ENCODE measurements around the gene CALCA. TPM values are rescaled to one million over a fixed set of nuclear protein-coding genes. Genes with fewer than 3 reads are reported as not detected.

CALCA gene
- total RNA-seq, 2 experiments from 2014 or later, result not detected

DNA sequence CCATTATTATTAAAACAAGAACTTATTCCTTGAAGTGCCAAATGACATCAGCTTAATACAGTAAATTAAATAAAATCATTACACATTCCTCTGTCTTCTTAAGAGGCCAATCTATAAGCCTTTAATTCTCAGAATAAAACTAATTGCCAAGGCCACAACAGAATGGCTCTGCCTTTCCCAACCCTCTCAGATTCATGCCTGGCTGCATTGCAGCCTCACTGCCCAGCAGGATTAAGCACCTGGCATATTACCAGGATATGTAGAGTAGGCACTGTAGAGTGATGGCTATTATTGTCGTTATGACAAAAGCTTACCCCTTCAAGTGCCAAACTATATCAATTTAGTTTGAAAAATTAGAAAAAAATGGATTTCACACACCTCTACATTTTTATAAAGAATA is 9.4 kb upstream of the CALCA start:
- intact Hi-C loops (cut with DNase I, micrococcal nuclease), result no loop called here
- peaks cover 45% of the 10 kb centered on the region for H3K27me3 Mint-ChIP-seq
- no peaks in the 10 kb centered on the region for H3K36me3 Mint-ChIP-seq (ENCODE audit: low read depth)
- H3K27ac Mint-ChIP-seq, result no peak overlapping the region
- ATAC-seq (ENCODE audit: poor library complexity) (no peak), DNase-seq (no peak)
- ChIA-PET POLR2A (no interaction called here), CTCF (interaction anchor here (1.6 kb wide), 1 partner anchor 25 kb away, joined by 5 read pairs; no protein-coding TSS in a partner anchor)
- Histone ChIP-seq H3K4me3 (ENCODE audit: low read length) (no peak overlapping the region), H3K4me1 (ENCODE audit: insufficient read depth, low read length) (no peaks in the 10 kb centered on the region), H3K27ac (ENCODE audit: low read depth in 1 of 2, low read length in 2 of 2) (no peak overlapping the region), H3K27me3 (ENCODE audit: control insufficient read depth in 1 of 2, insufficient read depth in 2 of 2, low read length in 2 of 2) (no peaks in the 10 kb centered on the region), H3K9me3 (ENCODE audit: control insufficient read depth in 1 of 2, insufficient read depth in 1 of 2, low read length in 2 of 2) (no peaks in the 10 kb centered on the region), H3K36me3 (ENCODE audit: insufficient read depth, low read length) (no peaks in the 10 kb centered on the region)
- H3K4me3 Mint-ChIP-seq, result no peak overlapping the region
- no peak for TF ChIP-seq CTCF (IDR thresholded peaks at IDR 0.05)
- H3K9me3 Mint-ChIP-seq, result no peaks in the 10 kb centered on the region
- no peaks in the 10 kb centered on the region for H3K4me1 Mint-ChIP-seq (ENCODE audit: low read depth)

DNA sequence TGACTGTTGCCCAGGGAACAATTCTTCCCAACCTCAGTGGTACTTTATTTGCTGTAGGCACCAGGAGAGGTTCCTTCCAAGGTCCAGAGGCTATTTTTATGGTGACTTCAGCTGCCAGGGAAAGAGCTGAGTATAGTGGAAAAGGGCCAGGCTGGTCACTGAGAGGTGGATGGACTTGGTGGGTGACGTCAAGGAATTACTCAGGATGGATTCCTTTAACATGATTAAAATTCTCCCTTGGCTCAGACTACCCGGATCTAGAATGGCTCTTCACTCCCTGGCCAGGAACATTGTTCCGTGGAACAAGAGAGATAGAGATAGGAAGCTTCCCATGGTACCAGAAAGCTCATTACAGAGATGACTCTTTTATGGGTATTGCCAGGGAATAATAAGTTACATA is 8.7 kb upstream of the CALCA start:
- ChIA-PET CTCF (interaction anchor here (1.6 kb wide), 1 partner anchor 25 kb away, joined by 5 read pairs; no protein-coding TSS in a partner anchor), POLR2A (no interaction called here)
- no peaks in the 10 kb centered on the region for H3K9me3 Mint-ChIP-seq
- Histone ChIP-seq H3K4me3 (ENCODE audit: low read length) (no peak overlapping the region), H3K9me3 (ENCODE audit: control insufficient read depth in 1 of 2, insufficient read depth in 1 of 2, low read length in 2 of 2) (no peaks in the 10 kb centered on the region), H3K27me3 (ENCODE audit: control insufficient read depth in 1 of 2, insufficient read depth in 2 of 2, low read length in 2 of 2) (peaks cover 2 to 3% of the 10 kb centered on the region in 2 experiments), H3K4me1 (ENCODE audit: insufficient read depth, low read length) (no peaks in the 10 kb centered on the region), H3K36me3 (ENCODE audit: insufficient read depth, low read length) (no peaks in the 10 kb centered on the region), H3K27ac (ENCODE audit: low read depth in 1 of 2, low read length in 2 of 2) (no peak overlapping the region)
- no peak overlapping the region for H3K27ac Mint-ChIP-seq
- TF ChIP-seq CTCF (IDR thresholded peaks at IDR 0.05), result no peak
- no peak overlapping the region for H3K4me3 Mint-ChIP-seq
- DNase-seq (no peak), ATAC-seq (ENCODE audit: poor library complexity) (no peak)
- no peaks in the 10 kb centered on the region for H3K4me1 Mint-ChIP-seq (ENCODE audit: low read depth)
- H3K27me3 Mint-ChIP-seq, result peaks cover 52% of the 10 kb centered on the region
- intact Hi-C loops (cut with DNase I, micrococcal nuclease), result no loop called here
- no peaks in the 10 kb centered on the region for H3K36me3 Mint-ChIP-seq (ENCODE audit: low read depth)

DNA sequence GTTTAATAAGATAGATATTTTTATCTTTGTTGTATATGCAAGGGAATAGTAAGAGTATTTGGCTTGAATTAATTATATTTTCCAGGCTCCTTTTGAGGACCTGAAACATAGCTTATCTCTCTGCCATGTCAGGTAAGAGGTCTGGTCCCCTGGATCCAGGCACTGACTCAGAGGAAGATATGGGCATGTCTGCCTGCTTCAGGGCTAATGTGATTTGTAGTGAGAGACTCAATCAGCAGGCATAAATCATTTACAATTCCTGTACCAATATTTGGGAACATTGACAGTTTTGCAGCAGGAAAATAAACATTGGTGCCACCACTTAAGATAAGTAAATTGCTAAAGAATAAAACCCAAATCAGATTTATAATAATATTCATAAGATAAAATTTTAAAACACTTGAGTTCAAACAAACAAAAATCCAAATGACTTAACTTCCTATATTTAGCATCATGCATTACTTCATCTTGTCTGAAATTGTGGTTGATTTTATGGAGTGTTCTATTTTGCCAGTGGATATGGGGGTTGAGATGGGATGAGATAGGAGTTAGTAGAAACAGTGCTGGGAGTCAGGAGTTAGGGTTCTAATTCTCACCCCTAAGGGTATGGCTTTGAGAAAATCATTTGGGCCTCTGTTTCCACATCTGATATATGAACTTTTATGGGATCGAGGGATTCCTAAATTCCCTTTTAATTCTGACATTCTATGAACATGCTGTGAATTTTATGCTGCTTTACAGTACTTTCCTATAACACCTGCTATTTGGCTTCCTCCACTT is 5.1 kb upstream of the CALCA start:
- POLR2A ChIA-PET, result no interaction called here
- no peak overlapping the region for H3K4me3 ChIP-seq (ENCODE audit: low read length)
- DNase-seq (no peak), ATAC-seq (ENCODE audit: poor library complexity) (no peak)
- intact Hi-C loops (cut with DNase I, micrococcal nuclease), result no loop called here
- no peak overlapping the region for H3K4me3 Mint-ChIP-seq
- H3K27me3 Mint-ChIP-seq, result peaks cover 72% of the 10 kb centered on the region
- no peak overlapping the region for H3K27ac Mint-ChIP-seq
- CTCF ChIA-PET, result no interaction called here
- no peak overlapping the region for H3K27ac ChIP-seq (ENCODE audit: low read depth in 1 of 2, low read length in 2 of 2)
- TF ChIP-seq CTCF (IDR thresholded peaks at IDR 0.05), result no peak
- H3K4me1 Mint-ChIP-seq (ENCODE audit: low read depth), result peaks cover 31% of the 10 kb centered on the region
- peaks cover 37 to 38% of the 10 kb centered on the region in 2 experiments for H3K27me3 ChIP-seq (ENCODE audit: control insufficient read depth in 1 of 2, insufficient read depth in 2 of 2, low read length in 2 of 2)
- H3K36me3 ChIP-seq (ENCODE audit: insufficient read depth, low read length), result no peaks in the 10 kb centered on the region
- peaks cover 27% of the 10 kb centered on the region for H3K4me1 ChIP-seq (ENCODE audit: insufficient read depth, low read length)
- H3K9me3 ChIP-seq (ENCODE audit: control insufficient read depth in 1 of 2, insufficient read depth in 1 of 2, low read length in 2 of 2), result peaks cover 0 to 15% of the 10 kb centered on the region in 2 experiments
- H3K36me3 Mint-ChIP-seq (ENCODE audit: low read depth), result no peaks in the 10 kb centered on the region
- no peaks in the 10 kb centered on the region for H3K9me3 Mint-ChIP-seq

Data from CD4-positive, alpha-beta T cell (primary cell).